Urinary bladder (tissue), 4 donors: Measurements from ENCODE around the gene SH3RF3. TPM values are rescaled to one million over a fixed set of nuclear protein-coding genes. Genes with fewer than 3 reads are reported as not detected.

Source experiments
- DNase-seq: peaks from one replicate; pipeline ENCODE4 v3.0.0-alpha.2; 2015; ENCODE audit errors: extremely low spot score
- H3K27ac ChIP-seq: one replicate; pipeline ENCODE4 v1.5.1; 2013; ENCODE audit warnings: low read depth, mild to moderate bottlenecking, moderate library complexity
- H3K36me3 ChIP-seq: one replicate; pipeline ENCODE4 v1.6.1; 2013; ENCODE audit warnings: mild to moderate bottlenecking, moderate library complexity; ENCODE audit not compliant: insufficient read depth
- H3K4me1 ChIP-seq: one replicate; pipeline ENCODE4 v1.6.1; 2013; ENCODE audit warnings: mild to moderate bottlenecking, moderate library complexity; ENCODE audit not compliant: insufficient read depth
- H3K4me3 ChIP-seq: one replicate; pipeline ENCODE4 v1.5.1; 2013; ENCODE audit warnings: low read depth, low read length
- WGBS: extraction: QIAGEN DNeasy Blood & Tissue Kit; methylation state at CpG from one replicate; pipeline ENCODE4 v1.1.7; 2013; 5-methylcytosine and 5-hydroxymethylcytosine counted together
- polyA plus RNA-seq: library from polyadenylated mRNA; stranded (reverse); fragments of 200-250 nt; gene quantifications from one replicate; pipeline ENCODE4 v1.2.3, GENCODE V29; 2013
- total RNA-seq: library from RNA; depleted of rRNA; stranded (reverse); fragments of >200 nt; gene quantifications from one replicate; pipeline ENCODE4 v1.2.3, GENCODE V29; 2014
- donor health status: healthy with polysubstance abuse.
- donor health status: healthy.

Gene SH3RF3
- total and polyA plus RNA-seq, 2 donors: 3.6 to 12.6 TPM

DNA sequence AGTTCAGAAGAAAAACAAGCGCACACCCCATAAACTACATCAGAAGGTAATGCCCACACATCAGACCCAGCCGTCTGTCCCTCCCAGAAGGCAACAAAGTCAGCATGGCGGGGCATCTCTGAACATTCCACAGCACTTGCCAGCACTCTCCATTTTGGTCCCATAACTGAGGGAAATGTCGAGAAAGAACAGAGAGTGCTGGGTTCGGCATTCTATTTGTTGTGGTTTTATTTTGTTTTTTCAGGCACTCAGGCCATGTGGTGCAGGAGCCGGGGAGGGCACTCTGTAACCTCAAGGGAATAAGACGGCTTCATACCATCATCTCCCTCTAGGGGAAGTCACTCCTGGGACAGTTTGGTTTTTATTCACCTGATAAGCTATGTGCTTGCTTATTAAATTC, 328.8 kb downstream of the SH3RF3 start:
- WGBS: 76% methylated on average over 7 of the region's 7 CpGs
- no peaks in the 10 kb centered on the region for H3K36me3 ChIP-seq
- no peak for DNase-seq
- H3K4me3 ChIP-seq: no peak overlapping the region
- no peaks in the 10 kb centered on the region for H3K4me1 ChIP-seq
- H3K27ac ChIP-seq: no peak overlapping the region

DNA sequence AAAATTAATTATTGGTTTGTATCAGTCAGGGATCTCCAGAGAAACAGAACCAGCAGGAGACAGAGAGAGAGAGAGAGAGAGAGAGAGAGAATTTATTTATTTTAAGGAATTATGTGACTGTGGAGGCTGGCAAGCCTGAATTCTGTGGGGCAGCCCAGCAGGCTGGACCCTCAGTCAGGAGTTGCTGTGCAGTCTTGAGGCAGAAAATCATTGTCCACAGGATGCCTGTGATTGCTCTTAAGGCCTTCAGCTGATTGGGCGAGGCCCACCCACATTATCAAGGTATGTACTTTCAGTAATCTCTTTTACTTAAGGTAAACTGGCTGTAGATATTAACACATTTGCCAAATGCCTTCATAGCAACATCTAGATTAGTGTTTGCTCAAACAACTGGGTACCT, 329.5 kb downstream of the SH3RF3 start:
- no peak for DNase-seq
- no peaks in the 10 kb centered on the region for H3K4me1 ChIP-seq
- no peak overlapping the region for H3K4me3 ChIP-seq
- no peak overlapping the region for H3K27ac ChIP-seq
- no peaks in the 10 kb centered on the region for H3K36me3 ChIP-seq
- WGBS: 96% methylated on average over 1 of the region's 1 CpG

DNA sequence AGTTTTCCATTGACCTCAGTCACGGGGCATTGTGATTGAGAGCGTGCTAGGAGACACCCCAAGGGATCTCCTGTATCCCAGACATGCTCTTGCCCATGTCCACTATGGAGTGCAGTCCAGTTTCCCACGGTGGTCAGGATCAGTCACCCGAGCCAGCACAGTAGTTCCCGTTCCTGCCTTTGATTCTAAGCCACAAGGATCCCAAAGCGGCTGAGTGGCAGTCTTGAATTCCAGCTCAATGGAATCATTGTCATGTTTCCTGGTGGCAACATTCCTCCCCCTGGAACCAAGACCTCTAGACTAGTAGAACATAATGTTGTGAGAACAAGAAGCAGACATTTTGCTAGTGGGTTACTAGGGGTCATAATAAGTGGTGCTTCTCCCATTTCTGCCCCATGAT, 330.5 kb downstream of the SH3RF3 start:
- WGBS: 91% methylated on average over 6 of the region's 6 CpGs
- DNase-seq: no peak
- Histone ChIP-seq H3K36me3 (no peaks in the 10 kb centered on the region), H3K27ac (no peak overlapping the region), H3K4me1 (no peaks in the 10 kb centered on the region), H3K4me3 (no peak overlapping the region)

DNA sequence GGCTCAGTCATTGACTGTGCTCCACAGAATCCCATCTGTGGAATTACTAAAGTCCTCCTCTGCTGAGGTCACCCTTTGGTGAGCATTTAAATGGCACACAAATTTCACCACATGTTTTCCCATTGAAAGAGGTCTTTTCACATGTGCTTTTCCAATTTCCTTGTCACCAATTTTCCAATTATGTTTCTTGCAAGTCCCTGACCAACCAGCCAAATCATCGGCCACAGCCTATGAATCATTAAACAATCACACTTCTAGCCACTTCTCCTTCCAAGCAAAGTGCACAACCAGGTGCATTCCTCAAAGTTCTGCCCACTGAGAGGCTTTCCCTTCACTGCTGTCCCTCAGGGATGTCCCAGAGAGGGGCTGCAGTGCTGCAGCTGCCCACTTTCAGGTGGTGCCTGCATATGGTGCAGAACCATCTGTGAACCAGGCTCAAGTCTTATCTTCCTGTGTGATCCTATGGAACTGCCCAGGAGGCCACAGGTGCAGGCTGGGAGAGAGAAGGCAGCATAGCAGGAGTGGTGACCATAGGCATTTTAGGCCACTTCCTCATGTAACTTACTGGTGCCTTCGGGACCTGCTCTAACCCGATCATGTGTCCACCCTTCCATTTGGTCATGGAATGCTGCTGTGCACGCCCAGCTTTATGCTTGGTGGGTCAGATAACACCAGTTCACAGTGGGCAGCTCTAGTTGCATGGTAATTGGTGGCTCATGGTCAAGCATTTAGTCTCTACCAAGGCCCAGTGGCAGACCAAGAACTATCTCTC, 331.7 kb downstream of the SH3RF3 start:
- no peaks in the 10 kb centered on the region for H3K36me3 ChIP-seq
- no peak overlapping the region for H3K4me3 ChIP-seq
- WGBS: 95% methylated on average over 4 of the region's 4 CpGs
- no peak overlapping the region for H3K27ac ChIP-seq
- DNase-seq: no peak
- no peaks in the 10 kb centered on the region for H3K4me1 ChIP-seq

DNA sequence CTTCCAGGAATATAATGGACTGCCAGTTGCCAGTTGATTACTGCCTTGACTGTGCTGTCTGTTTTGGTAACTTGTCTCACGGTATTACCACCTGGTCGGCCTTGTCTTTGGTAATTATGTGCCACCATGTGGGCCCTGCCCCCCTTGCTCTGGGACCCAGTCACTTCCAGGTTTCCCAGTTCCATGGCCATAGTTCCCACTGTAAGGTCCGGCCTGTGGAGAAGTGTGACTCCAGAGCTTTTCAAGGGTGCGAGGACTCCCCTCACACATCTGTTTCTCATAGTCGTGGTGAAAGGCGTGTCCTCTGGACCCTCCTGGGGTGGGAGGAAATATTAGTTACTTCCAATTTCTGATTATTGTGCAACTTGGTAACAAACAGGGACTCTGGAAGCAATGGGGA, 334.2 kb downstream of the SH3RF3 start:
- Histone ChIP-seq H3K4me3 (no peak overlapping the region), H3K27ac (no peak overlapping the region), H3K36me3 (no peaks in the 10 kb centered on the region), H3K4me1 (no peaks in the 10 kb centered on the region)
- no peak for DNase-seq
- 75% methylated on average over 6 of the region's 6 CpGs for WGBS

DNA sequence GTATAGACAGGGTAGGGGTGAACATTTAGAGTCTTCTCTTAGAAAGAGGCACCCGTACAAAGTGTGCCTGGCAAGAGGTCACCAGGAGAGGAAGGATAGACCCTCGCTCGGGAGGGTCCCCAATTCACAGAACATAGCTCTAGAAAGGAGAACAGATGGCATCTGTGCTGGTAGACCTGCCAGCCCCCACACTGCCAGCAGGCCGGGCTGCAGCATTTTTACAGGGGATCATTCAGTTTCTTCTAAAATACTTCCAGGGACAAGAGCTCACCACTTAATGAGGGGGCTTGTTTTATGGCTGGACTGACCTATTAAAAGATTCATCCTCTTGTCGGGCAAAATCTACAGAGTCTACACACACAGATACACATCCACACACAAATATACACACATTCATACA, 334.9 kb downstream of the SH3RF3 start:
- 89% methylated on average over 5 of the region's 5 CpGs for WGBS
- no peak overlapping the region for H3K4me3 ChIP-seq
- no peaks in the 10 kb centered on the region for H3K4me1 ChIP-seq
- no peak overlapping the region for H3K27ac ChIP-seq
- no peak for DNase-seq
- no peaks in the 10 kb centered on the region for H3K36me3 ChIP-seq

DNA sequence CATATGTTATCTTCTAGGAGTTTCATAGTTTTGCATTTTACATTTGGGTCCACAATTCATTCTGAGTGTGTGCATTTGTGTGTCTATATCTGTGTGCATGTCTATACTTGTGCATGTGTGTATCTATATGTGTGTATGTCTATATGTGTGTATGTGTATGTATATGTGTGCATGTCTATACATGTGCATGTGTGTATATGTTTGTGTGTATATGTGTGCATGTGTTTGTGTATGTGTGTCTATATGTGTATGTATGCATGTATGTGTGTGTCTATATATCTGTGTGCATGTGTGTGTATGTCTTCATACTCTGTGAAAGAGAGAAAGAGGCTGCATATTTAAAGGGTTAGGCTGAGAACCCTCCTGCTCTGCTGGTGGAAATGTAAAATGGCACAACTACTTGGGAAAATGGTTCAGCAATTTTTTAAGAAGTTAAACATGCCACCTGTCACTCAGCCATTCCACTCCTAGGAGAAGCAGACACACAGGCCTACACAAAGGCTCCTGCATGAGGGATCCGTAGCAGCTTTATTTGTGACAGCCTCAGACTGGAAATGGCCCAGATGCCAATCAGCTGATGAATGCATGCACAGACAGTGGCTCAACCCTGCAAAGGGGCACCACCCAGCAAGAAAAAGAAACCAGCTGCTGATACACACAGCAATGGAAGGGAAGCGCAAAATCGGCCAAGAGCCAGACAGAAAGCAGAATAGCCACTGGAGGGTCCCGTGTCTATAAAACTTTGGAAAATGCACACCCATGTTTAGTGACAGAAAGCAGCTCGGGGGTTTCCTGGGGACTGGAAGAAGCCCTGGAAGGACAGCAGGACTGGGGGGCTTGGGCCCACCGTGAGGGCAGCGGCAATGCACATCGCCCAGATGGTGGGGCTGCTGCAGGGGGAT, 337.9 kb downstream of the SH3RF3 start:
- Histone ChIP-seq H3K4me3 (no peak overlapping the region), H3K36me3 (no peaks in the 10 kb centered on the region), H3K27ac (no peak overlapping the region), H3K4me1 (no peaks in the 10 kb centered on the region)
- WGBS: 80% methylated on average over 8 of the region's 8 CpGs
- no peak for DNase-seq

DNA sequence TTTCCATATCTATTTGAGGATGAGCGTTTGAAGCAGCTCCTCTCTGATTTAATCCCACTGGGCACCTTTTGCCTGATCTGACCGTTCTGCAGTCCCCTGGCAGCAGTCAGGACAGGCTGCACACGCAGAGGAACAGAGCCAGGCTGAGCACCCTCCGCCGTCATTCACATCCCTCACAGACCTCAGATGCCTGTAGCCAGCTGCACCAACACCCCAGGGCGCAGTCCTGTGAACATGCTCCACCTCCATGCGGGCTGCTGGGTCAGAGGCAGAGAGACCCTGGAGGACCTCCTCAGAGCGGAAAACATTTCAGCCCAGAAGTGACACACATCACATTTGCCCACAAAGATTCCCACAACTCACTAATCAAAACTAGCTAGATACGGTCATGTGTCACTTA, 338.7 kb downstream of the SH3RF3 start:
- no peak for DNase-seq
- H3K4me3 ChIP-seq: no peak overlapping the region
- H3K27ac ChIP-seq: no peak overlapping the region
- H3K4me1 ChIP-seq: no peaks in the 10 kb centered on the region
- 90% methylated on average over 9 of the region's 9 CpGs for WGBS
- no peaks in the 10 kb centered on the region for H3K36me3 ChIP-seq

DNA sequence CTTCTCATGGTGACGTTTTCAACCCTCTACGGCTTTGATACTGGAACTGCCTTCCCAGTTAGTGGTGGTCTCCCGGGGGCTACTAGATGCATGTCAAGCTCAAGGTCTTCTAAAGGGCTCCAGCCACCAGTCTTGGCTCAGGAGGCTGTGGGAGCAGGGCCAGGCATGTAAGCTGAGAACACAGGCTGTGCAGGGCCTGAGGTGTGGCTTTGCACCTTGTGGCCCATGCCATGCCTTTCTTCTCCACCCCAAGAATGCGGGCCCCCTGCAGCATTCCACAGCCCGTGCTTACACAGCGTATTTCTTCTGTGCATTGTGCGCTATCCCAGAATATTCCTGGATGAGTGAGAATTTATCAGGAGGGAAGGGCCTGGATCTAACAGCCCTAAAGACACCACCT, 339.9 kb downstream of the SH3RF3 start:
- WGBS: 90% methylated on average over 7 of the region's 7 CpGs
- no peak for DNase-seq
- Histone ChIP-seq H3K4me1 (no peaks in the 10 kb centered on the region), H3K27ac (no peak overlapping the region), H3K36me3 (no peaks in the 10 kb centered on the region), H3K4me3 (no peak overlapping the region)

DNA sequence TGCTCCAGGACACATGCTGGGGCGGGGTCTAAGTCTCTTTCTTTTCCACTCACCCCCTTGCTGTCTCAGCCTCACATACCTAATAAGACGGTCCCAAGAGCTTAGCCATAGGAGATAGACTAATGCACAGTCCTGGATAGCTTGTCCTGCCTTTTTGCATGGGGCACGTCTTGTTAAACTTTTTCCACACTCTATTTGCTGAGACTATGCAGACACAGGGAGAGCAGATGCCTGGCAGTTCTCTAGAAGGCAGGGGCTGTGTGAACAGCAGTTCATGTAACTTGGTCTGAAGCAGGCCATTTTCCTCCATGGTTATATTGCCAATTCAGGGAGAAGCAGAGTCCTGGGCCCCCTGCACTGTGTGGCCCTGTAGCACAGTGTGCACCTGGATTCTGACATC, 342.7 kb downstream of the SH3RF3 start:
- Histone ChIP-seq H3K27ac (no peak overlapping the region), H3K36me3 (no peaks in the 10 kb centered on the region), H3K4me3 (no peak overlapping the region), H3K4me1 (no peaks in the 10 kb centered on the region)
- 90% methylated on average over 3 of the region's 3 CpGs for WGBS
- DNase-seq: no peak

DNA sequence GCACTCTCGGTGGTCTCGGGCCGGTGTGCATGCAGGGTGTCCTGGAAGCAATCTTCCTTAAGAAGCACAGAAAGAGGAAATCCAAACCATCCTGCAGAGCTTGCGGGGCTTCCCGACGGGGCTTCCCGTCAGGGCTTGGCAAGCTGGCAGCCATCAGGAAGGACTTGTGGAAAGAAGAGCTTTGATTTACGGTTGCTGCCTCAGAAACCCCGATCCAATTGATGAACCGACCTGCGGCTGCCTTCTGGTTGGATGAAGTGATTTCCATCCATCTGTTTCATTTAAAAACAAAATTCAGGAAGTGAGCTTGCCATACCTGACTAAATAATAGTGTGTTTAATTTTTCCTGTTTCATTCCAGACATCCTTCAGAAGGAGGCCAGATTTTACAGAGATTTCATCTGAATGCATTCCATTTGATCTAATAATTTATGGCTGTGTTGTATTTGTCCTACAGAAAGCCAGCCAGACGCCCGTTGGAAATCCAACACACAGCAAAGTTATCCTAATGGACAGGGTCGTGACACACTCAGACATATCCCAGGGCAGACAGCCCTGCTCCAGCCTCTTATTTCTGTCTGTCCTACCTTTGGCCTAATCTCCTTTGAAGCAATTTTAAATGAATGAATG, 343.4 kb downstream of the SH3RF3 start:
- no peak overlapping the region for H3K27ac ChIP-seq
- 66% methylated on average over 14 of the region's 14 CpGs for WGBS
- DNase-seq: no peak
- H3K4me1 ChIP-seq: no peaks in the 10 kb centered on the region
- H3K36me3 ChIP-seq: no peaks in the 10 kb centered on the region
- H3K4me3 ChIP-seq: no peak overlapping the region

DNA sequence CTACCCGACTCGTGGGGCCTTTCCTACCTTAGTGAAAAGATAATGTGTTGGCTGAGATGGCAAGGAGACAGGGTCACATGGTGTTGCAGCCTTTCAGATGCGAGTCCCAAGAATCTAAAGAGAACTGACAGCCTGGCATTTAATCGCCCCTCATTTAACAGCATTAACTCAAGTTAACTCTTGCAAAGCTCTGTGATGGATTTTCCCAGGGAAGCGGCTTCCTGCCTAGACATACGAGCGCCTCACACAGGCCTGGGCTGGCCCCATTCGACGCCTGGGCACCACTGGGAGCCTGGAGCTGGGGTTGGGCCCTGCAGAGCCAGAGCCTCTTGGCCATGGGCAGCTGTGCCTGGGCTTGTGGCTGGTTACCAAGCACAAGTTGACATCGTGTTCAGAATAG, 344.0 kb downstream of the SH3RF3 start:
- H3K4me3 ChIP-seq: no peak overlapping the region
- no peaks in the 10 kb centered on the region for H3K36me3 ChIP-seq
- WGBS: 82% methylated on average over 10 of the region's 10 CpGs
- H3K4me1 ChIP-seq: no peaks in the 10 kb centered on the region
- no peak overlapping the region for H3K27ac ChIP-seq
- no peak for DNase-seq

DNA sequence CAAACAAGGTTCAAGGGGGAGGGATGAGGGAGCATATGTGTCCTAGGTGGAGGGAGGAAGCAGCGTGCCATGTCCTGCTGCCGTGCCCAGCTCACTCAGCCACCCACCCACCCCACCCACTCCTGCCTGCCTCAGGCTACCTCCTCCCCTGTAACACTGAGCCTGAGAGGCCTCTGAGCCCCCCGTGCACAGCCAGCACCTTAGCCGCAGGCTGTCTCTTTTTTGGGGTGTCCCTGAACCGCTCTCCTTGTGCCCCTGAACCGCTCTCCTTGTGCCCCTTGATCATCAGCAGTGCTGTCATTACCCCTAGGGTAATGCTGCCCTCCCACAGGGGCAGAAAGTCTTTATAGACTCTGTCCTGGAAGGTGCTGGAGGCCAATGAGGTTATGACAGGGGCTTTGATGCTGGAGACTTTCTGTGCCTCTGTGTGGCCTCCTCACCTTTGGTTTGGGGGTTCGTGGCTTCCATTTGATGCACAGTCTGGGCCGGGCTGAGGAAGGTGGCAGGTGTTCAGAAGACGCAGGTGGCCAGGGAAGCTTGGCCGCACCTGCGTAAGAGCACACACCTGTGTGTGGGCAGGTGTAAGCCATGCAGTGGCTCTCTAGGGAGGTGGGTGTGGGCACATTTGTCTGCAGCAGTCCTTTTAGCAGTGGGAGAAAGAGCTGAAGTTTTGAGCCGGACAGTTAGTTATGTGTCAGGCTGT, 344.8 kb downstream of the SH3RF3 start:
- no peaks in the 10 kb centered on the region for H3K36me3 ChIP-seq
- H3K4me1 ChIP-seq: no peaks in the 10 kb centered on the region
- H3K4me3 ChIP-seq: no peak overlapping the region
- no peak for DNase-seq
- WGBS: 97% methylated on average over 12 of the region's 12 CpGs
- no peak overlapping the region for H3K27ac ChIP-seq
